Fibroblast of lung (primary cell): ENCODE data around the gene MMP15.

Experiments used
- EZH2 ChIP-seq: IDR thresholded peaks from 2 replicates; pipeline ENCODE4 v1.5.1; 2012; ENCODE audit warnings: low read length, control low read depth, mild to moderate bottlenecking; ENCODE audit errors: missing control alignments
- TF ChIP-seq, protein P1 (sequence below), 2 donors: IDR thresholded peaks in 1 of 2; conservative IDR thresholded peaks in 1 of 2; 1 replicate in 1 of 2; 2 replicates in 1 of 2; pipeline ENCODE4 v1.5.1; 2011 to 2012; ENCODE audit warnings: low read length in 2 of 2, control low read depth in 1 of 2, inconsistent platforms in 1 of 2, low read depth in 1 of 2, mild to moderate bottlenecking in 1 of 2

DNA sequence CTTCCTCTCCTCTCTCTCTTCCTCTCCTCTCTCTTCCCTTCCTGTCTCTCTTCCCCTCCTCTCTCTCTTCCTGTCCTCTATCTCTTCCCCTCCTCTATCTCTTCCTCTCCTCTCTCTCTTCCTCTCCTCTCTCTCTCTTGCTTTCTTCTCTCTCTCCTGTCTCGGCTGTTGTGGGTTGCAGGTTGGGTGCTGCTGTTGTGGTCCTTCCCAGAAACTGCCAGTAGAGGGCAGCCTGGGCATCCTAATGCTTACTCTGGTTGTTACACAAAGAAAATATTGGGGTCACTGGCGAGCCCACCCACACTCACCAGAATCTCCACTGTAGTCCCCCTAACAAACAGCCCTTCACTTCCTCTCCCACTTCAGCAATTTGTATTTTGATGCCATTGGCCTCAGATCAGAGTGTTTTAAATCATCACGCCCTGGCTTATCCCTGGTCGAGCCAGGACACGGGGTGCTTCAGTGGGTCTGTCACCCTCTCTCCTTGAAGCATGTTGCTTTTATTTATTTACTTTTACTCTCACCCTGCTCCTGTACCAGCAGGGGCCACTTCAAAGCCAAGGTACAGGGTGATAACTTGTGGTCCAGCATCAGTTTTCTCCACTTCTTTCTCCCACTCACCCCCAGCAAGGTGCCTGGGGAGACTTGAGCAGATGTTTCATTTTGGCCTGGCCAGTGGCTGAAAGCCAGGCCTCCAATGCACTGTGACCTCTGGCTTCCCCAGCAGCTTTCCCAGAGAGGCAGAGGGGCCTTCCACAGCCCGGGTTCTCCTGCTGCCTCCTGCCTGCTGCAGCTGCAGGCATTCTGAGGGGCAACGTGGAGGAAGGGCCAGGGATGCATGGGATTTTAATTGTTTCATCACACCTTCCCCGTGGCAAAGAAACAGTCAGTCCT, 4.7 kb upstream of the MMP15 start:
- TF ChIP-seq, protein P1, sequence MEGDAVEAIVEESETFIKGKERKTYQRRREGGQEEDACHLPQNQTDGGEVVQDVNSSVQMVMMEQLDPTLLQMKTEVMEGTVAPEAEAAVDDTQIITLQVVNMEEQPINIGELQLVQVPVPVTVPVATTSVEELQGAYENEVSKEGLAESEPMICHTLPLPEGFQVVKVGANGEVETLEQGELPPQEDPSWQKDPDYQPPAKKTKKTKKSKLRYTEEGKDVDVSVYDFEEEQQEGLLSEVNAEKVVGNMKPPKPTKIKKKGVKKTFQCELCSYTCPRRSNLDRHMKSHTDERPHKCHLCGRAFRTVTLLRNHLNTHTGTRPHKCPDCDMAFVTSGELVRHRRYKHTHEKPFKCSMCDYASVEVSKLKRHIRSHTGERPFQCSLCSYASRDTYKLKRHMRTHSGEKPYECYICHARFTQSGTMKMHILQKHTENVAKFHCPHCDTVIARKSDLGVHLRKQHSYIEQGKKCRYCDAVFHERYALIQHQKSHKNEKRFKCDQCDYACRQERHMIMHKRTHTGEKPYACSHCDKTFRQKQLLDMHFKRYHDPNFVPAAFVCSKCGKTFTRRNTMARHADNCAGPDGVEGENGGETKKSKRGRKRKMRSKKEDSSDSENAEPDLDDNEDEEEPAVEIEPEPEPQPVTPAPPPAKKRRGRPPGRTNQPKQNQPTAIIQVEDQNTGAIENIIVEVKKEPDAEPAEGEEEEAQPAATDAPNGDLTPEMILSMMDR (conservative IDR thresholded peaks at IDR 0.05 in 1 of 2, IDR thresholded peaks at IDR 0.05 in 1 of 2; ENCODE audit: low read depth in 1 of 2, low read length in 2 of 2) = peak; percentile 79 to 80
- no peak for TF ChIP-seq EZH2
